ENCODE data around the gene MAP1LC3A.
"Not testable (repeated sequence)": the region's sequence is repeated elsewhere in the genome, so short reads cannot be mapped to it uniquely, and the experiment has no call there.

Gene MAP1LC3A

DNA sequence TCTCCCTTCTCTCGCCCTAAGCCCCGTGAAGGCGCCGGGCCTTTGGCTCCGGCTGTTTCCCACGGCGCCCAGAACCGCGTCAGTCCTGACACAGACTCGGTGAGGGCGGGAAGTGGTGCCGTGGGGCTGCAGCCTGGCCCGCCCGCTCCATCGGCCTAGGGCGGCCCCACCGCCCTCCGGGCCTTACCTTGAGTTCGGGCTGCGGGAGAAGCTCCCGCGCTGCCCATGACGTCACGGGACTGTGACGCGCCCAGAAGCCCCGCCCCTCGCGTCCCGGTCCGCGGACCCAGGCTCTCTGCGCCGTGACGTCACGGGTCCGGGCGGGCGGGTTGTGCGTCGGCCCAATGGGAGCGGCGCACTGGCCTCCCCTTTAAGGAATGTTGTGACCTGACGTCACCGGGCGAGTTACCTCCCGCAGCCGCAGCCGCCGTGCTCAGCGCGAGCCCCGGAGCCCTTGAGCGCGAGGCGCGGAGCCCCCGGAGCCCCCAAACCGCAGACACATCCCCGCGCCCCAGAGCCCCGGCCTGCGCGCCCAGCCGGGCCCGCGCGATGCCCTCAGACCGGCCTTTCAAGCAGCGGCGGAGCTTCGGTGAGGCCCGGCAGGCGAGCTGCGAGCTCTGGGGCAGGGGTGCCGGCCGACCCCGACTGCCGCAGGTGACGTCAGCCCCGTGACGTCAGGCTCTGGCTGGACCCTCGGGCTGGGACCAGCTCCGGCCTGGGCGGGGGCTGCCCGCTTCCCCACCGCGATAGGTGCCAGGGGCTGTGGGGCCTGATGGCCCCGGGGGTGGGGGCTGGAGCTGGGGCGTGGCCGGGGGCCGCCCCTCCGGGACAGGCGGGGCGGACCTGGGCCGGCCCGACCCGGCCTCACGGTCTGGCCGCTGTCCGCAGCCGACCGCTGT, at the start of gene MAP1LC3A:
Gene MAP1LC3A, plus strand, starts transcription at position 399 of the 899 bp plus-strand sequence. Its CDS starts 151 bp downstream, at position 550.
- Mint-ChIP-seq H3K9me3 (no peaks in the 10 kb centered on the region), H3K36me3 (ENCODE audit: low read depth) (peaks cover 1% of the 10 kb centered on the region), H3K27me3 (ENCODE audit: low read depth) (no peaks in the 10 kb centered on the region), H3K27ac (peak within 1 kb of the TSS; percentile 91), H3K4me1 (ENCODE audit: low read depth) (peaks cover 19% of the 10 kb centered on the region), H3K4me3 (peak within 1 kb of the TSS; percentile 89)

DNA sequence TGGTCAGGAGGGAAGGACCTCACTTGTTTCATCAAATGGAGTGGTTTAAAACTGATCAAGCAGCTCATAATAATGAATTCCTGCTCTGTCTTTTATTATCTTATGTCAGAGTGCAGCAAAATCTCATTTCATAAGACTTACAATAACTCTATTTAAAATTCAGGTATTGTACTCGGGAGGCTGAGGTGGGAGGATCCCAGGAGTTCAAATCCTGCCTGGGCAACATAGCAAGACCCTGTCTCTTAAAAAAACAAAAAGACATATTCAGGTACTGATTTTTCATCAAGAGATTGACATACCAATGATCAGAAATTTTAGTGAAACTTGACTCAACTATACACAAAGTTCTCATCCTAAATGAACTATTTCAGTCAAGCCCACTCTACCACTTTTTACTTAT, 47.9 kb upstream of the MAP1LC3A start:
- Mint-ChIP-seq H3K27ac (no peak overlapping the region), H3K27me3 (ENCODE audit: low read depth) (no peaks in the 10 kb centered on the region), H3K9me3 (no peaks in the 10 kb centered on the region), H3K4me3 (no peak overlapping the region), H3K4me1 (ENCODE audit: low read depth) (peaks cover 13% of the 10 kb centered on the region), H3K36me3 (ENCODE audit: low read depth) (peaks cover 17% of the 10 kb centered on the region)

GRCh38 chr20:34511891-34512265, 46.6 kb upstream of the MAP1LC3A start:
- Mint-ChIP-seq H3K27me3 (ENCODE audit: low read depth) (no peaks in the 10 kb centered on the region), H3K9me3 (no peaks in the 10 kb centered on the region), H3K4me3 (no peak overlapping the region), H3K36me3 (ENCODE audit: low read depth) (peaks cover 15% of the 10 kb centered on the region), H3K27ac (no peak overlapping the region), H3K4me1 (ENCODE audit: low read depth) (peaks cover 13% of the 10 kb centered on the region)

DNA sequence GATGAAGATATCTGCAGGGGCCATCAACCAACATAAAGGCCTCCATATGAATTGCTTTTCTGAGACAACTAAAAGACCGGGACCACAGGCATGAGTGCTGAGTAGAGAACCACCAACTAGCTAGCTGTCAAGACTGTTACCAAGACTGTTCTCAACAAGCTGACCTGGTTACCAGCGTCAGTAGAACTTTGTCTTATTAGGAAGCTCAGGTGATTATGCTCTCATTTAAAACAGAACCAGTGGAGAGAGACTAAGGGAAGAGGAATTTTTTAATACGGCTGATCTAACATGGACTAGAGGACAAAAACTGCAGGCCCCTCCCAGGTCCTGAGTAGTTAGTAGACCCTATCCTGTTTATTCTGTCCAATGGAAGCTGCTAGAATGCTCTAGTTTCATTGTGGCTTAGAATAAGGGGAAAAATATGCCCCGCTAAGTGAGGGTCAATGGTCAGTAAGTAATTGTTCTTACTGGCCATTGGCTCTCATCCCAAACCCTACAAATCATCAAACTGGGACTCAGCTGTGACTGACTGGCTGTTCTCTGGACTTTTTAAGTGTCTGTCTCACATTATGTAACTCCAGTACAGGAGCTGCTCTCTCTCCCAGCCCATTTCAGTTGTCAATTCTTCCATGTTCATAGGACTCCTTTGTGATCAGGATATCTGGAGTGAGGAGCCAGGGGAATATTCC, 46.1 kb upstream of the MAP1LC3A start:
- H3K4me1 Mint-ChIP-seq (ENCODE audit: low read depth) = peaks cover 13% of the 10 kb centered on the region
- H3K27ac Mint-ChIP-seq = no peak overlapping the region
- no peaks in the 10 kb centered on the region for H3K9me3 Mint-ChIP-seq
- H3K27me3 Mint-ChIP-seq (ENCODE audit: low read depth) = no peaks in the 10 kb centered on the region
- peaks cover 15% of the 10 kb centered on the region for H3K36me3 Mint-ChIP-seq (ENCODE audit: low read depth)
- H3K4me3 Mint-ChIP-seq = no peak overlapping the region

- Mint-ChIP-seq H3K9me3 (no peaks in the 10 kb centered on the region), H3K27ac (peak overlapping the region; percentile 19), H3K36me3 (ENCODE audit: low read depth) (peaks cover 12% of the 10 kb centered on the region), H3K27me3 (ENCODE audit: low read depth) (no peaks in the 10 kb centered on the region), H3K4me1 (ENCODE audit: low read depth) (peaks cover 17% of the 10 kb centered on the region), H3K4me3 (no peak overlapping the region)
These were observed 45.5 kb upstream of the MAP1LC3A start for GRCh38 chr20:34512955-34513419.

DNA sequence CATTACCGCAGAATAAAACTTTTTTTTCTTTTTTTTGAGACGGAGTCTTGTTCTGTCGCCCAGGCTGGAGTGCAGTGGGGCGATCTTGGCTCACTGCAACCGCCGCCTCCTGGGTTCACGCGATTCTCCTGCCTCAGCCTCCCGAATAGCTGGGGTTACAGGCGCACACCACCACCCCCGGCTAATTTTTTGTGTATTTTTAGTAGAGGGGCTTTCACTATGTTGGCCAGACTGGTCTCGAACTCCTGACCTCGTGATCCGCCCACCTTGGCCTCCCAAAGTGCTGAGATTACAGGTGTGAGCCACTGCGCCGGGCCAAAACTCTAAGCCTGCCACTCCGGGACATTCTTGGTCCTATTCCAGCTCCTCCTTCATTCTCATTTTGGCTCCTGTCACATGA, 44.5 kb upstream of the MAP1LC3A start:
- H3K4me1 Mint-ChIP-seq (ENCODE audit: low read depth) = peaks cover 24% of the 10 kb centered on the region
- H3K27me3 Mint-ChIP-seq (ENCODE audit: low read depth); H3K4me3 Mint-ChIP-seq; H3K27ac Mint-ChIP-seq; H3K9me3 Mint-ChIP-seq; H3K36me3 Mint-ChIP-seq (ENCODE audit: low read depth): not testable (repeated sequence)

- peaks cover 24% of the 10 kb centered on the region for H3K4me1 Mint-ChIP-seq (ENCODE audit: low read depth)
- H3K9me3 Mint-ChIP-seq = no peaks in the 10 kb centered on the region
- peak overlapping the region; percentile 97 for H3K27ac Mint-ChIP-seq
- peak overlapping the region; percentile 97 for H3K4me3 Mint-ChIP-seq
- H3K27me3 Mint-ChIP-seq (ENCODE audit: low read depth) = no peaks in the 10 kb centered on the region
- peaks cover 6% of the 10 kb centered on the region for H3K36me3 Mint-ChIP-seq (ENCODE audit: low read depth)
These were observed 43.5 kb upstream of the MAP1LC3A start for GRCh38 chr20:34514897-34515483.

- Mint-ChIP-seq H3K36me3 (ENCODE audit: low read depth) (peaks cover 5% of the 10 kb centered on the region), H3K27ac (peak overlapping the region; percentile 97), H3K4me1 (ENCODE audit: low read depth) (peaks cover 25% of the 10 kb centered on the region), H3K4me3 (peak overlapping the region; percentile 97), H3K27me3 (ENCODE audit: low read depth) (no peaks in the 10 kb centered on the region), H3K9me3 (no peaks in the 10 kb centered on the region)
These were observed 42.9 kb upstream of the MAP1LC3A start for GRCh38 chr20:34515484-34516246.

DNA sequence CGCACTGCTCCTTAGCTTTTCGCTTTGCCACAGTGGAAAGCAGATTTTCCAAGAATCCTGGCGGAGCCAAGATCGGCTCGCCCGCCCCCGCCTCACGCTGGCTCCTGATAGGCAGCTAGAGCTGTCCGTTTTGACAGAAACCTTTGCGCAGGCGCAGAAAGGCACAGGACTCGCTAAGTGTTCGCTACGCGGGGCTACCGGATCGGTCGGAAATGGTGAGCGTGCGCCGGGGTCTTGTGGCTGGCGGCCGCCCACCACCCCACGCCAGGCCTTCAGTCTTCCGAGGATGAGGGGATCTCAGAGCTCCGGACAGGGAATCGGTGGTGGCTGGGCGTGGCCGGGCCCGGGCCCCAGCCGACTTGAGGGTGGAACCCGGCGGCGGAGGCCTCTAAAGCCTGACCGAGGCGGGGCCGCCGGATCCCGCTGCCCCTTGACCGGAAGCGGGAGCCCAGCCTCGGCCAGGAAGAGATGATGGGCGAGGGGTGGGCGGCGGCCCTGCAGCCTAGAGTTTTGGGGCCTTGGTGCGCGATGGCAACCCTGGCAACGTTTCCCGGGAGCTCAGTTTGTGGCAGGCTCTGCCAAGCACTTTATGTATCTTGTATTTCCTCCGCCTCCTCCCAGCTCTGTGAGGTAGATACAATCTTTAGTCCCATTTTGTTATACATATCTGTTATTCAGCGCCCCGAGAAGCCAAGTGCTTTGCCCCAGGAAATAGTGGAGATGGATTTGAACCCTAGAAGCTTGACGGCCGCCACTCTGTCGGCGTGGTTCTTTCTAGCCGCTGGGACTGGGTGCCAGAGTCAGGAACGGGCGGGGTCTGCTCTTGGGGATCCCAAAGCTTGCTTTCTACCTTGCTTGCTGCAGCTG, 42.0 kb upstream of the MAP1LC3A start, which contains the start of gene DYNLRB1:
Gene DYNLRB1, plus strand, starts transcription at position 176 of the 867 bp plus-strand sequence. Its CDS starts 37 bp downstream, at position 213.
- H3K27me3 Mint-ChIP-seq (ENCODE audit: low read depth) = no peaks in the 10 kb centered on the region
- H3K4me1 Mint-ChIP-seq (ENCODE audit: low read depth) = peaks cover 25% of the 10 kb centered on the region
- peak within 1 kb of the TSS; percentile 97 for H3K4me3 Mint-ChIP-seq
- H3K9me3 Mint-ChIP-seq = no peaks in the 10 kb centered on the region
- H3K27ac Mint-ChIP-seq = peak within 1 kb of the TSS; percentile 97
- H3K36me3 Mint-ChIP-seq (ENCODE audit: low read depth) = peaks cover 2% of the 10 kb centered on the region

DNA sequence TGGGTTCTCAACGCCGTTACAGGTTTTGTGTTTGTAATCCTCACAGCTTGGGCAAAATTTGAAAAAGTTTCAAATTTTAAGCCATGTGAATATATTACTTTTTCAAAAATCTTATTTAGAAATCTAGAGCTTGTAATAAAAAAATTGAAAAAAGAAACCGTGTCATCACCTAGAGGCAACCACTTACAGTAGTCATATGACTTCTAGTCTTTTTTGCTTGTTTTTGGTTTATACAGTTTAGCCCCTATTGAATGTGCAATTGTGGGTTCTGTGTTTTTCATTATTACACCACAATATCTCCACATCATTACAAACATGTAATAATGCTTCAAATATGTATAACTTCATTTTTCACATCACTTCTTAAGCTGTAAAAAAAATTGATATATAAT, 41.4 kb upstream of the MAP1LC3A start:
- Mint-ChIP-seq H3K9me3 (no peaks in the 10 kb centered on the region), H3K27me3 (ENCODE audit: low read depth) (no peaks in the 10 kb centered on the region), H3K4me3 (peak overlapping the region; percentile 97), H3K27ac (peak overlapping the region; percentile 97), H3K36me3 (ENCODE audit: low read depth) (peaks cover 5% of the 10 kb centered on the region), H3K4me1 (ENCODE audit: low read depth) (peaks cover 27% of the 10 kb centered on the region)

- Mint-ChIP-seq H3K4me3 (peak overlapping the region; percentile 76), H3K4me1 (ENCODE audit: low read depth) (peaks cover 29% of the 10 kb centered on the region)
- H3K27ac Mint-ChIP-seq; H3K27me3 Mint-ChIP-seq (ENCODE audit: low read depth); H3K36me3 Mint-ChIP-seq (ENCODE audit: low read depth); H3K9me3 Mint-ChIP-seq: not testable (repeated sequence)
These were observed 39.7 kb upstream of the MAP1LC3A start for GRCh38 chr20:34518863-34519262.

DNA sequence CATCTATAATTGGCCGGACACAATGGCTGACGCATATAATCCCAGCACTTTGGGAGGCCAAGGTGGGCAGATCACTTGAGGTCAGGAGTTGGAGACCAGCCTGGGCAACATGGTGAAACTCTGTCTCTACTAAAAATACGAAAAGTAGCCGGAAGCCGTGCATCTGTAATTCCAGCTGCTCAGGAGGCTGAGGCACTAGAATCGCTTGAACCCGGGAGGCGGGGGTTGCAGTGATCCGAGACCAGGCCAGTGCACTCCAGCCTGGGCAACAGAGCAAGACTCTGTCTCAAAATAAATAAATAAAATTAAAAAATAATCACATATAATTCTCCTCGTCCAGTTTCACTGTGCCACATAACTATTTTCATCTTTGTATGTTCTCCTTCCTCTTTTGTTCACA, 38.7 kb upstream of the MAP1LC3A start:
- H3K9me3 Mint-ChIP-seq, H3K4me3 Mint-ChIP-seq: not testable (repeated sequence)
- peaks cover 23% of the 10 kb centered on the region for H3K4me1 Mint-ChIP-seq (ENCODE audit: low read depth)

More for the DNA sequence above, 38.7 kb upstream of the MAP1LC3A start:
- not testable (repeated sequence) for H3K27ac Mint-ChIP-seq; H3K27me3 Mint-ChIP-seq (ENCODE audit: low read depth); H3K36me3 Mint-ChIP-seq (ENCODE audit: low read depth)
